HFFc6 (cell line): ENCODE data around the gene OPCML. TPM values are rescaled to one million over a fixed set of nuclear protein-coding genes. Genes with fewer than 3 reads are reported as not detected.

Source experiments
- DNase-seq: peaks from one replicate; pipeline ENCODE4 v3.0.0-alpha.2; 2018
- H3K27ac Mint-ChIP-seq: 2 replicates; pipeline ENCODE4 v1.8.0; 2020; ENCODE audit warnings: mild to moderate bottlenecking, mixed read lengths
- H3K27me3 Mint-ChIP-seq: 2 replicates; pipeline ENCODE4 v1.8.0; 2021; ENCODE audit warnings: mild to moderate bottlenecking, moderate library complexity, mixed read lengths; ENCODE audit not compliant: insufficient read depth
- H3K36me3 Mint-ChIP-seq: 2 replicates; pipeline ENCODE4 v1.8.0; 2021; ENCODE audit warnings: low read depth, mixed read lengths
- H3K4me1 Mint-ChIP-seq: 2 replicates; pipeline ENCODE4 v1.8.0; 2020; ENCODE audit warnings: low read depth, mixed read lengths
- H3K4me3 Mint-ChIP-seq: 2 replicates; pipeline ENCODE4 v1.8.0; 2020; ENCODE audit warnings: mild to moderate bottlenecking, moderate library complexity, mixed read lengths
- H3K9me3 Mint-ChIP-seq: 2 replicates; pipeline ENCODE4 v1.8.0; 2020; ENCODE audit warnings: mild to moderate bottlenecking, mixed read lengths
- CTCF ChIP-seq: fragments of 200-600 bp; sonication (generic); IDR thresholded peaks from 2 replicates; pipeline ENCODE4 v1.5.0; 2021; ENCODE audit warnings: antibody characterized with exemption, mild to moderate bottlenecking
- total RNA-seq, 6 experiments: library from RNA; stranded (reverse); fragmentation: NEBNext Ultra II Directional; extraction: Animal tissue kit (Norgen Biotek cat#: 25700); gene quantifications; 2 replicates in 1 of 6; 3 replicates in 5 of 6; pipeline ENCODE4 v1.2.3, GENCODE V29; 2021

OPCML gene
- total RNA-seq, 6 experiments from 2014 or later = 0.11 to 1.7 (median 0.33) TPM

DNA sequence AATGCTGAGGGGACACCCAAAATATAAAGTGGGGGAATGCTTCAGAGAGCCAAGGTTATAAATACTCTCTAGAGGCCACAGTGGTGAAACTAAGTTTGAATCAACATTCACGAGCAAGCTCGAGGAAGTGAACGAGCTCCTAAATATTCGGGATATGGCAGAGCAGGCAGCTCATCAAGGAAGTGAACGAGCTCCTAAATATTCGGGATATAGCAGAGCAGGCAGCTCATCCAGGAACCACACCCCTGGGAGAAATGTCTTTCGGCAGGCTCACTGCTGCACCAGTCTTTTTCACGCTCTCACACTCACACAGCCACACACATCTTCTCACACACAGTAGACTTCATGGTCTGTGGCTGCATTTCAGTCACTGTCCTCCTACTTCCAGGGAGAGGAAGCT lies 787.5 kb downstream of the OPCML start:
- Mint-ChIP-seq H3K4me3 (peak overlapping the region; percentile 64), H3K4me1 (peaks cover 42% of the 10 kb centered on the region), H3K36me3 (no peaks in the 10 kb centered on the region), H3K27ac (peak overlapping the region; percentile 89), H3K9me3 (no peaks in the 10 kb centered on the region), H3K27me3 (no peaks in the 10 kb centered on the region)
- peak; percentile 69 for DNase-seq
- TF ChIP-seq CTCF = no peak

- TF ChIP-seq CTCF = no peak
- Mint-ChIP-seq H3K27me3 (no peaks in the 10 kb centered on the region), H3K9me3 (peaks cover 4% of the 10 kb centered on the region; the same call in 1 of the 2 replicates), H3K27ac (peak overlapping the region; percentile 89), H3K4me3 (peak overlapping the region; percentile 64; the same call in 1 of the 2 replicates), H3K4me1 (peaks cover 42% of the 10 kb centered on the region), H3K36me3 (no peaks in the 10 kb centered on the region)
- DNase-seq = no peak
These were observed 788.7 kb downstream of the OPCML start for GRCh38 chr11:132743601-132744000.

- Mint-ChIP-seq H3K27me3 (no peaks in the 10 kb centered on the region), H3K36me3 (no peaks in the 10 kb centered on the region), H3K4me1 (peaks cover 42% of the 10 kb centered on the region), H3K27ac (no peak overlapping the region), H3K4me3 (no peak overlapping the region), H3K9me3 (peaks cover 4% of the 10 kb centered on the region; the same call in 1 of the 2 replicates)
- no peak for TF ChIP-seq CTCF
- no peak for DNase-seq
These were observed 789.4 kb downstream of the OPCML start for GRCh38 chr11:132742929-132743328.

DNA sequence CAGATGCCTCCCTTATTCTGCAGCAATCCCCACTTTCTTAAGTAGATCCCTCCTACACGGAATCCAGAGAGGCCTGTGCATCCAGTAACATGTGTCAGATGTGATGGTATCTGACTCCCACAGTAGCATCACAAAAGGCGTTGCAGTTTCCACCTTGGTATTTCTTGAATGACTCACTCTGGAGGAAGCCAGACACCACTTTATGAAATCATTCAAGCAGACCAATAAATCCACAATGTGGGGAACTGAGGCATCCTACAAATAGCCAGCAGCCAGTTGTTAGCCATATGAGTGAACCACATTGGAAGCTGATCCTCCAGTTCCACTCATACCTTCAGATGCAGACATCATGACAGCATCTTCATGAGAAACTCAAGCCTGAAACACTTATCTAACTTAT lies 798.1 kb downstream of the OPCML start:
- Mint-ChIP-seq H3K27ac (peak overlapping the region; percentile 53; the same call in 1 of the 2 replicates), H3K36me3 (no peaks in the 10 kb centered on the region), H3K9me3 (peaks cover 3% of the 10 kb centered on the region; the same call in 1 of the 2 replicates), H3K4me3 (no peak overlapping the region), H3K27me3 (no peaks in the 10 kb centered on the region), H3K4me1 (peaks cover 6% of the 10 kb centered on the region)
- TF ChIP-seq CTCF = no peak
- DNase-seq = peak; percentile 94

- no peak for DNase-seq
- Mint-ChIP-seq H3K4me3 (no peak overlapping the region), H3K4me1 (peaks cover 11% of the 10 kb centered on the region), H3K27ac (no peak overlapping the region), H3K27me3 (no peaks in the 10 kb centered on the region), H3K9me3 (peaks cover 7% of the 10 kb centered on the region), H3K36me3 (peaks cover 8% of the 10 kb centered on the region)
- no peak for TF ChIP-seq CTCF
These were observed 804.3 kb downstream of the OPCML start for GRCh38 chr11:132728026-132728425.

- Mint-ChIP-seq H3K27ac (no peak overlapping the region), H3K9me3 (peaks cover 7% of the 10 kb centered on the region), H3K4me1 (peaks cover 18% of the 10 kb centered on the region; the same call in 1 of the 2 replicates), H3K36me3 (peaks cover 8% of the 10 kb centered on the region), H3K27me3 (peaks cover 1% of the 10 kb centered on the region; the same call in 1 of the 2 replicates), H3K4me3 (no peak overlapping the region)
- TF ChIP-seq CTCF = no peak
- DNase-seq = no peak
These were observed 810.8 kb downstream of the OPCML start for GRCh38 chr11:132721526-132721925.
